ENCODE results near the gene DLEC1.

Gene DLEC1, protein sequence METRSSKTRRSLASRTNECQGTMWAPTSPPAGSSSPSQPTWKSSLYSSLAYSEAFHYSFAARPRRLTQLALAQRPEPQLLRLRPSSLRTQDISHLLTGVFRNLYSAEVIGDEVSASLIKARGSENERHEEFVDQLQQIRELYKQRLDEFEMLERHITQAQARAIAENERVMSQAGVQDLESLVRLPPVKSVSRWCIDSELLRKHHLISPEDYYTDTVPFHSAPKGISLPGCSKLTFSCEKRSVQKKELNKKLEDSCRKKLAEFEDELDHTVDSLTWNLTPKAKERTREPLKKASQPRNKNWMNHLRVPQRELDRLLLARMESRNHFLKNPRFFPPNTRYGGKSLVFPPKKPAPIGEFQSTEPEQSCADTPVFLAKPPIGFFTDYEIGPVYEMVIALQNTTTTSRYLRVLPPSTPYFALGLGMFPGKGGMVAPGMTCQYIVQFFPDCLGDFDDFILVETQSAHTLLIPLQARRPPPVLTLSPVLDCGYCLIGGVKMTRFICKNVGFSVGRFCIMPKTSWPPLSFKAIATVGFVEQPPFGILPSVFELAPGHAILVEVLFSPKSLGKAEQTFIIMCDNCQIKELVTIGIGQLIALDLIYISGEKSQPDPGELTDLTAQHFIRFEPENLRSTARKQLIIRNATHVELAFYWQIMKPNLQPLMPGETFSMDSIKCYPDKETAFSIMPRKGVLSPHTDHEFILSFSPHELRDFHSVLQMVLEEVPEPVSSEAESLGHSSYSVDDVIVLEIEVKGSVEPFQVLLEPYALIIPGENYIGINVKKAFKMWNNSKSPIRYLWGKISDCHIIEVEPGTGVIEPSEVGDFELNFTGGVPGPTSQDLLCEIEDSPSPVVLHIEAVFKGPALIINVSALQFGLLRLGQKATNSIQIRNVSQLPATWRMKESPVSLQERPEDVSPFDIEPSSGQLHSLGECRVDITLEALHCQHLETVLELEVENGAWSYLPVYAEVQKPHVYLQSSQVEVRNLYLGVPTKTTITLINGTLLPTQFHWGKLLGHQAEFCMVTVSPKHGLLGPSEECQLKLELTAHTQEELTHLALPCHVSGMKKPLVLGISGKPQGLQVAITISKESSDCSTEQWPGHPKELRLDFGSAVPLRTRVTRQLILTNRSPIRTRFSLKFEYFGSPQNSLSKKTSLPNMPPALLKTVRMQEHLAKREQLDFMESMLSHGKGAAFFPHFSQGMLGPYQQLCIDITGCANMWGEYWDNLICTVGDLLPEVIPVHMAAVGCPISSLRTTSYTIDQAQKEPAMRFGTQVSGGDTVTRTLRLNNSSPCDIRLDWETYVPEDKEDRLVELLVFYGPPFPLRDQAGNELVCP (N-terminal part only)

DNA sequence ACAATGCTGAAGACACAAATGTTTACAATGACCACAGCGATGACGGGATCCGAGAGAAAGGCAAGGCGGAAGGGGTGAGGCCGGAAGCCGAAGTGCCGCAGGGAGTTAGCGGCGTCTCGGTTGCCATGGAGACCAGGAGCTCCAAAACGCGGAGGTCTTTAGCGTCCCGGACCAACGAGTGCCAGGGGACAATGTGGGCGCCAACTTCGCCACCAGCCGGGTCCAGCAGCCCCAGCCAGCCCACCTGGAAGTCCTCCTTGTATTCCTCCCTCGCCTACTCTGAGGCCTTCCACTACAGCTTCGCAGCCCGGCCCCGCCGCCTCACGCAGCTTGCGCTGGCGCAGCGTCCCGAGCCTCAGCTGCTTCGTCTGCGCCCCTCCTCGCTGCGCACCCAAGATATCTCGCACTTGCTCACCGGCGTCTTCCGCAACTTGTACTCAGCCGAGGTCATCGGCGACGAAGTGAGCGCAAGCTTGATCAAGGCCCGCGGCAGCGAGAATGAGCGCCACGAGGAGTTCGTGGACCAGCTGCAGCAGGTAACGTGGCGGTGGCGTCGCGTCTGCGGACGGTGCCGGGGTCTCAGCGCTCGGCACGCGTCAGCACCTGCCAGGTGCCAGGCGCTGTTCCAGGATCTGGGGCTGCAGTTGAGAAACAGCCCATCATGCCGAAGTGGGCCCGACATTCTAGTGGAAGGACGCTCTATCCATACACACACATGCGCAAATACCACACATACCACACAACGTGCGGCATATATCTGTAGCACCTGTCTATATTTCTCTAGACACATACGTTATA, at the start of gene DLEC1:
Gene DLEC1 (plus strand): TSS at position 108 of the 798 bp plus-strand sequence. CDS start 18 bp downstream, at position 126.
- Histone ChIP-seq H3K9ac (ENCODE audit: low read length in 2 of 2) (peak within 1 kb of the TSS; percentile 24 to 47), H3K36me3 (ENCODE audit: control insufficient read depth in 2 of 2, insufficient read depth in 2 of 2, low read length in 2 of 2) (no peaks in the 10 kb centered on the region), H3K27ac (ENCODE audit: low read length) (no peak within 1 kb of the TSS)

DNA sequence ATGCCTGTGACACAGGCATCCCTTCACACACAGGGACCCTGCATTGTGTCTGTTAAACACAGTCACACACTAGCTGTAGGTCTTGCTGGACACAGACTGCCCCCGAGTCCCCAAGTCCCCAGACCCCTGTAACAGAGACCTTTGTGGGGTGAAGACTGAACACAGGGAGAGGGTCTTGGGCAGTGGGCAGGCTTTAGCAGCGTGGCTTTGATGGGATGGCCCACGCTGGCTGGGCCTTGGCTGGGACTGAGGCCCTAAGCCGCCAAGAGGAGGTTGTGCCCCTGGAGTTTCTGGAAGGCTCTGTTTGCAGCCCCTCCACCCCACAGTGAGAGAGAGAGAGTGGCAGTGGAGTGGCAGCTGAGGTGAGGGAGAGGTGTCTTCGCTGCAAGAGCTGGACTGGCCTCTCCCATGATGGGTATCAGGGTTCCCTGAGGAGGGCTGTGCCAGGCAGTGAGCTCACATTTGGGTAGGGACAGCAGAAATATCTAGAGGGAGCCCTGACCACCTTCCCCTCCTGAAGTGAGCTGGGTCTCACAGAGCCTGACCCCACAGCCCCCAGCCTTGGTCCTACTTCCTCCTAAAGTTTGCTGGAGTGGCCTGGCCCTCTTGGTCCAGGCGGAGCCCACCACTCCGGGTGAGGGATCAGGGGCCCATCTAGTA, 49.1 kb upstream of the DLEC1 start:
- Histone ChIP-seq H3K27ac (ENCODE audit: low read length) (no peak overlapping the region), H3K9ac (ENCODE audit: low read length in 2 of 2) (no peak overlapping the region), H3K4me3 (ENCODE audit: low read length in 2 of 2) (no peak overlapping the region), H3K9me3 (ENCODE audit: control insufficient read depth in 2 of 2, low read length in 2 of 2) (no peaks in the 10 kb centered on the region), H3K27me3 (ENCODE audit: control insufficient read depth in 1 of 2, insufficient read depth in 2 of 2, low read length in 2 of 2) (no peaks in the 10 kb centered on the region), H3K4me1 (ENCODE audit: control insufficient read depth, insufficient read depth, low read length) (peaks cover 13% of the 10 kb centered on the region), H3K36me3 (ENCODE audit: control insufficient read depth in 2 of 2, insufficient read depth in 2 of 2, low read length in 2 of 2) (peaks cover 0 to 4% of the 10 kb centered on the region in 2 donors)

More for the DNA sequence above, at the start of gene DLEC1:
- H3K9me3 ChIP-seq (ENCODE audit: control insufficient read depth in 2 of 2, low read length in 2 of 2): no peaks in the 10 kb centered on the region
- peaks cover 10% of the 10 kb centered on the region for H3K4me1 ChIP-seq (ENCODE audit: control insufficient read depth, insufficient read depth, low read length)
- peak within 1 kb of the TSS; percentile 73 to 78 for H3K4me3 ChIP-seq (ENCODE audit: low read length in 2 of 2)
- no peaks in the 10 kb centered on the region for H3K27me3 ChIP-seq (ENCODE audit: control insufficient read depth in 1 of 2, insufficient read depth in 2 of 2, low read length in 2 of 2)

DNA sequence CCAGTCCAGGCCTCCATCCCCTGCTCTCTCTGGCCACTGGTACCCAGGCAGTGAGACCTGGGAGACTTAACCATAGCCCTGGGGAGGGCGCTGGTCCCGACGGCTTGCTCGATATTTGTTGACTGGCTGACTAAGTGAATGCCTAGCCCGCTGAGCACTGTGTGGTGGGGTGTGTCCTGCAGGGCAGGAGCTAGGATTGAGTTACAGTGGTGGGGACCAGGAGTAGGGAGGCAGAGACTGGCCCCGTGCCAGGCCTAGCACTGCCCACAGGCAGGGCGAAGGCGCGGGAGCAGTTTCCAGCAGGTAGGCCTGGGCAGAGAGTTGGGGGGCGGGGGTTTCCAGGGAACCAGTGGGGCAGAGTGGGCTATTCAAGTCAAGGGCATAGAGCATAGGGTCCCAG, 48.5 kb upstream of the DLEC1 start, which contains the start of gene VILL:
Gene VILL (plus strand): TSS at position 260 of the 400 bp plus-strand sequence. CDS start 2,887 bp downstream, outside the sequence.
- no peaks in the 10 kb centered on the region for H3K27me3 ChIP-seq (ENCODE audit: control insufficient read depth in 1 of 2, insufficient read depth in 2 of 2, low read length in 2 of 2)
- no peak within 1 kb of the TSS for H3K27ac ChIP-seq (ENCODE audit: low read length)
- peaks cover 13% of the 10 kb centered on the region for H3K4me1 ChIP-seq (ENCODE audit: control insufficient read depth, insufficient read depth, low read length)
- peaks cover 0 to 1% of the 10 kb centered on the region in 2 donors for H3K36me3 ChIP-seq (ENCODE audit: control insufficient read depth in 2 of 2, insufficient read depth in 2 of 2, low read length in 2 of 2)
- no peaks in the 10 kb centered on the region for H3K9me3 ChIP-seq (ENCODE audit: control insufficient read depth in 2 of 2, low read length in 2 of 2)
- H3K4me3 ChIP-seq (ENCODE audit: low read length in 2 of 2): no peak within 1 kb of the TSS
- no peak within 1 kb of the TSS for H3K9ac ChIP-seq (ENCODE audit: low read length in 2 of 2)

DNA sequence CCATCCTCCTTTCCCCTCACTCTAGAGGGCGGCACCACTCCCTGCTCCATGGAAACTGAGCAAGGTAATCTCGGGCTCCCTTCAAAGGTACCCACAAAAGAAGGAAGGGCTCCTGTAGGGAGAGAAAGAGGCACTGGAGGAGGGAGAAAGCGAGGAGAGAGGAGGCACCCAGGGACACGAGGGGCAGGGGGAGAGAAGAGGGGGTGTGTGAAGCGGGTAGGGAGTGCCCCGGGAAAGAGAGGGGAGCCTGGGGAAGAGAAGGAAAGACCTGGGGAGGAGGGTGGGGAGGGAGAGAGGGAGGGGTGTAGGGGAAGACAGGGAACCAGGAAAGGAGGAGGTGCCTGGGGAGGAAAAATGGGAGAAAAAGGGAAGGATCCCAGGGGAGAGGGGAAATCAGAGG, 47.9 kb upstream of the DLEC1 start:
- Histone ChIP-seq H3K27ac (ENCODE audit: low read length) (no peak overlapping the region), H3K4me1 (ENCODE audit: control insufficient read depth, insufficient read depth, low read length) (peaks cover 13% of the 10 kb centered on the region), H3K9me3 (ENCODE audit: control insufficient read depth in 2 of 2, low read length in 2 of 2) (no peaks in the 10 kb centered on the region), H3K4me3 (ENCODE audit: low read length in 2 of 2) (no peak overlapping the region), H3K36me3 (ENCODE audit: control insufficient read depth in 2 of 2, insufficient read depth in 2 of 2, low read length in 2 of 2) (peaks cover 0 to 2% of the 10 kb centered on the region in 2 donors), H3K9ac (ENCODE audit: low read length in 2 of 2) (no peak overlapping the region), H3K27me3 (ENCODE audit: control insufficient read depth in 1 of 2, insufficient read depth in 2 of 2, low read length in 2 of 2) (no peaks in the 10 kb centered on the region)

DNA sequence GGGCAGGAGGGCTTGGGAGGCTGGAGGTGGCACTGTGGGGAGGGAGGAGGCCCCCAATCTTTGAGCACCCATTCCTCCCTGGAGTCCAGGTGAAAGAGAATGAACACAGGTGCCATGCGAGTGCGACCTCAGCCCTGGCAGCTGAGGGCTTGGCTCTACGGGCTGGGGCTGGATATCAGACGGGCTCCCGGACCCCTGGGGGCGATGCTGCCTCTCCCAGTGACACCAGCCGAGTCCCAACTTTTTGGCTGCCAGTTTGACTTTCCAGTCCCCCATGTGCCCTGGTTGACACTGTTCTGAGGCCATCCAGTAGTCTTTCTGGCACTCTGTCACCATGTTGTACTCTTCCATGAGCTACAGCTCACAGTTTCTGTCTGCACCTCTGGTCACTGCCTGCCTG, 47.2 kb upstream of the DLEC1 start:
- no peak overlapping the region for H3K9ac ChIP-seq (ENCODE audit: low read length in 2 of 2)
- H3K9me3 ChIP-seq (ENCODE audit: control insufficient read depth in 2 of 2, low read length in 2 of 2): no peaks in the 10 kb centered on the region
- no peaks in the 10 kb centered on the region for H3K27me3 ChIP-seq (ENCODE audit: control insufficient read depth in 1 of 2, insufficient read depth in 2 of 2, low read length in 2 of 2)
- no peak overlapping the region for H3K4me3 ChIP-seq (ENCODE audit: low read length in 2 of 2)
- H3K4me1 ChIP-seq (ENCODE audit: control insufficient read depth, insufficient read depth, low read length): peaks cover 13% of the 10 kb centered on the region
- H3K27ac ChIP-seq (ENCODE audit: low read length): no peak overlapping the region
- H3K36me3 ChIP-seq (ENCODE audit: control insufficient read depth in 2 of 2, insufficient read depth in 2 of 2, low read length in 2 of 2): peaks cover 0 to 4% of the 10 kb centered on the region in 2 donors

DNA sequence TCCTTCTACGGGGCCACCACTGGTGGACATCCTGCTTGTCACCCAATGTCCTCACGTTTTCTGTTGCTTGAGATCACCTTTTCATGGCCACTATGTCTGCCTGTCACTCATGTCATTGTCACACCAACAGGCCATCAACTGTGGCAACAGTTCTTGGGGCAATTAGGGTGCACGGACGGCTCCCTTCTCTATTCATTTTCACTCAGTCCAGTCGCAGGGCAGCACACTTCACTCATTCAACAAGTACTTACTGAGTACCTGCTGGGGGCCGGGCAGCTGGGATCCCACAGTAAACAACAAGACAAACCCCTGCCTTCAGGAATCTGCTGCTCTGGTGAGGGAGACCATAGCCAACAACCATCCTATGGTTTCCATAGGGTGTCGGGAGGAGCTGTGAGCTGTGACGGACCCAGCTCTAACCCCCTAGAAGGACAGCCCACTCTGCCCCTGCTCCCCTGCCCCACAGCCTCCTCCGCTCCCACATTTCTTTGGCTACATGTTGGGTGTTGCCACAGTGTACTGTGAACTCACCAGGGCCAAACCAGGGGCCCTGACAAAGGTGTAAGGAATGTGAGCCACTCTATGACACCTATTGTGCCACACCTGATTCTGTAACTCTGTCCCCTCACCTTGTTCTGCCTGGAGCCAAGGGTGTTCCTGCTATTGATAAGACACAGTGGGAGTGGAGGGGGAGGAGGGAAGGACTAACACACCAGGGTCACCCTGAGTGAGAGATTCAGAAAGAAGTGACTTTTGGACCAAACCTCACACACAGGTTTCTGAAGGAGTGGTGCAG, 46.5 kb upstream of the DLEC1 start:
- Histone ChIP-seq H3K27me3 (ENCODE audit: control insufficient read depth in 1 of 2, insufficient read depth in 2 of 2, low read length in 2 of 2) (no peaks in the 10 kb centered on the region), H3K4me1 (ENCODE audit: control insufficient read depth, insufficient read depth, low read length) (peaks cover 13% of the 10 kb centered on the region), H3K27ac (ENCODE audit: low read length) (no peak overlapping the region), H3K4me3 (ENCODE audit: low read length in 2 of 2) (no peak overlapping the region), H3K9me3 (ENCODE audit: control insufficient read depth in 2 of 2, low read length in 2 of 2) (no peaks in the 10 kb centered on the region), H3K36me3 (ENCODE audit: control insufficient read depth in 2 of 2, insufficient read depth in 2 of 2, low read length in 2 of 2) (peaks cover 0 to 4% of the 10 kb centered on the region in 2 donors), H3K9ac (ENCODE audit: low read length in 2 of 2) (no peak overlapping the region)

DNA sequence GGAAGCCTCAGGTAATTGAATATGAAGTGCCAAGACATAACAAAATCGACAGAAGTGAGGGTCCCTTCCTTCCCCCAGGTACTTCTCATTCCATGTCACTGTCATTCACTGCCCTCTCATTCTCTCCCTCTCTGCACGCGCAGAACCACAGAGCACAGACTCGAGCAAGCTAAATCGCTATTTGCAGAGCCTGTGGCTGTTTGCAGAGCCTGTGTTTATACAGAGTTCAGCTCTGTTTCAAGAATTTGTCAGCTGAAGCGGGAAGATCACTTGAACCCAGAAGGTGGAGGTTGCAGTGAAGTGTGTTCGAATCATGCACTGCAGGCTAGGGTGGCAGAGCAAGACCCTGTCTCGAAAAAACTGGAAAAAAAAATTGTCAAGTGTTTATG, 45.9 kb upstream of the DLEC1 start:
- Histone ChIP-seq H3K9me3 (ENCODE audit: control insufficient read depth in 2 of 2, low read length in 2 of 2) (no peaks in the 10 kb centered on the region), H3K9ac (ENCODE audit: low read length in 2 of 2) (no peak overlapping the region), H3K27me3 (ENCODE audit: control insufficient read depth in 1 of 2, insufficient read depth in 2 of 2, low read length in 2 of 2) (no peaks in the 10 kb centered on the region), H3K4me3 (ENCODE audit: low read length in 2 of 2) (no peak overlapping the region), H3K4me1 (ENCODE audit: control insufficient read depth, insufficient read depth, low read length) (peaks cover 13% of the 10 kb centered on the region), H3K27ac (ENCODE audit: low read length) (no peak overlapping the region), H3K36me3 (ENCODE audit: control insufficient read depth in 2 of 2, insufficient read depth in 2 of 2, low read length in 2 of 2) (peaks cover 0 to 4% of the 10 kb centered on the region in 2 donors)

DNA sequence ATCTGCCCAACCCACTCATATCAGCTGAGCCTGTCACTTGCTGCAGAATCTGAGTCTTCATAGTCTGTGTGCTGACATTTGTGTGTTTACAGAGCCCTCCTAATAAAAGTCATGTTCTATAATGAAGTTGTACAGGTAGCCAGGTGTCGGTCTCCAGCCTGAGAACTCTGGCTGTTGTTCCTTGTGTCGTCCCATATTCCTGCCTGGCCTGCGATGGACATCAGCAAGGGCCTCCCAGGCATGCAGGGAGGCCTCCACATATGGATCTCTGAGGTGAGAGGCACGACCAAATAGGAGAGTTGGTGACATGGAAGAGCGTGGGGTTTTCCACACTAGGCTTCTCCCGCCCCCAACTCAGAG, 45.6 kb upstream of the DLEC1 start:
- peaks cover 17% of the 10 kb centered on the region for H3K4me1 ChIP-seq (ENCODE audit: control insufficient read depth, insufficient read depth, low read length)
- H3K4me3 ChIP-seq (ENCODE audit: low read length in 2 of 2): peak overlapping the region; percentile 74 to 86
- H3K27ac ChIP-seq (ENCODE audit: low read length): peak overlapping the region; percentile 55
- peaks cover 0 to 4% of the 10 kb centered on the region in 2 donors for H3K36me3 ChIP-seq (ENCODE audit: control insufficient read depth in 2 of 2, insufficient read depth in 2 of 2, low read length in 2 of 2)
- no peaks in the 10 kb centered on the region for H3K9me3 ChIP-seq (ENCODE audit: control insufficient read depth in 2 of 2, low read length in 2 of 2)
- peak overlapping the region in 1 of 2 donors; percentile 63 for H3K9ac ChIP-seq (ENCODE audit: low read length in 2 of 2)
- H3K27me3 ChIP-seq (ENCODE audit: control insufficient read depth in 1 of 2, insufficient read depth in 2 of 2, low read length in 2 of 2): no peaks in the 10 kb centered on the region
